ENCODE measurements around the gene ZMYND19.
"Not testable (repeated sequence)": the region's sequence is repeated elsewhere in the genome, so short reads cannot be mapped to it uniquely, and the experiment has no call there.

The ZMYND19 gene

DNA sequence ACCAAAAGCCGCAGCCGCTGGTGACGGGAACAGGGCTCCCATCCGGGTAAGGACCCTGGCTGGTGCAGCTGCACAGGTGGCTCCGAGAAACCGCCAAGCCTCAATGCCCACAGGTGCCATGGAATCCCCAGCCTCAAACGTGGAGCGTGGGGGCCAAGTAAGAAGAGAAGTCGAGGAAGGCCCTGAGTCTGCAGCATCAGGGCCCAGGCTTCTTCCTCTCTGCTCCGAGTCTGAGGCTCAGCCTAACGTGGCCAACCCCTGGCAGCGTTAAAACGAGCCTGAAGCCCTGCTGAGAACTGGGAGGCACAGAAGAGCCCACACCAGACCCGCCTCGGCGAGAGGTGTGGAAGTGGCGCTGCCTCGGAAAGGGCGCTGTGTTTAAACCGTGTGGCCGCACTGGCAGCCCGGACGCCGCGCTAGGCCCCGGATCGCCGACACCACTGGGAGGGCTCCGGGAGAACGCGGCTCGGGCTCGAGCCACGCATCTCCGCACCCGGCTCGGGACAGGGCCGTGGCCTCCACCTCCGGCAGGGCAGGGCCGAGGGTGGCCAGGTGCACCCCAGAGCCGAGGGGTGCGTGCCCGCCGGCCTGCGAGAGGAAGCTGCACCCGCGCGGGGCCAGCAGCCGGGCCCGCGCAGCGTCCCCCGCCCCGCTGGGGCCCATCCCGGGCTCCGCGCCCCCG is 730 bp downstream of the ZMYND19 start:
- peak; percentile 57 for DNase-seq (ENCODE audit: low read depth, low spot score)

DNA sequence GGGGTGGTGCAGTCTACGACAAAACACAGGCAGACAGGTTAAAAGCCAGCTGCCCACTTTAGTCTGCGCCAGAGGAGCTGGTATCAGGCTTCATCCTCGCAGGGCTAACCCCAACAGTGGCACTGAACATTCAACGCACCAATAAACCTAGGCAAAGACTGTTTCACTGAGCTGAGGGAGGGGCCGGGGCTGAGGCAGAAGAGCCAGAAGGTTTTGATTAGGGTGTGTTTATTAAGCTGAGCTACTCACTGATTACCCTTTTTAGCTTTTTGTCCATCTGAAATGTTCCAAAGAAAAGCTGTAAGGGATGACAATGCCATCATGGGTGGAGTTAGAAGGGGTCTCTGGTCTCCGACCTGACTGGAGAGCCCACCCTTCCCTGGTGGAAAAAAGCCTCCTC is 1.4 kb downstream of the ZMYND19 start:
- DNase-seq (ENCODE audit: low read depth, low spot score): no peak

DNA sequence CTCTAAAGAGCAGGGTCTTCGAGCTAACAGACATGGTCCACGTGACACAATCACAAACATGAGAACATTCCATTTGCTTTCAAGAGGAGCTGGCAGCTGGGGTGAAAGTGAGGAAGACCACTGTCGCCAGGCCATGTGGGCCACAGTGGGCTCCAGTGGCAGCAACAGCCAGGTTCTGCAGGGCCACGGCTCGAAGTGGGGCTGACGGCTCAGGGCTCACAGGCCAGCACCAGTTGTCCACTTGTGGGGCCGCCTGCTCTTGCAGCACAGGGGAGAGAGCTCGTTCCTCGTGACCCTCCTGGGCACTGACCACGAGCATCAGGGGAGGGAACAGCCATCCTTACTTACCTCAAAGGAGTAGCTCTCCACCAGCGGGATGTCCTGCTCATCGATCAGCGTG is 2.0 kb downstream of the ZMYND19 start:
- DNase-seq (ENCODE audit: low read depth, low spot score): no peak

DNA sequence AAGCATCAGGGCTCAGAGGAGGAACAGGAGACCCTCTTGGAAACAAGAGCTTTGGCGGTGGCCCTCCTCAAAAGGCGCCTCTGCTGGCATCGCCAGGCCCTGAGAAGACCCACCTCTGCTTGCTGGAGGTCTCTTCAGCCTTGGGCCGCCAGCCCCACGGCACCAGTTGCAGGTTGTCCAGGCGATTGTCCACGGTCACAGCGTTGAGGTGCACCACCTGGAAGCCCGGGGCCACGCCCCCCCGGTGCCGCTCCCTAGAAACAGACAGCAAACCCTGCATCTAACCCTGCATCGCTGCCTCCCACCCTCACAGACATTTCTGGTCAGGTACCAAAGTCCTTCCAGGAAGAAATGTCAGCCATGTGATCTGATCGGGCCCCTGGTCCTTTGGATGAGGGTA is 3.5 kb downstream of the ZMYND19 start:
- no peak for DNase-seq (ENCODE audit: low read depth, low spot score)

DNA sequence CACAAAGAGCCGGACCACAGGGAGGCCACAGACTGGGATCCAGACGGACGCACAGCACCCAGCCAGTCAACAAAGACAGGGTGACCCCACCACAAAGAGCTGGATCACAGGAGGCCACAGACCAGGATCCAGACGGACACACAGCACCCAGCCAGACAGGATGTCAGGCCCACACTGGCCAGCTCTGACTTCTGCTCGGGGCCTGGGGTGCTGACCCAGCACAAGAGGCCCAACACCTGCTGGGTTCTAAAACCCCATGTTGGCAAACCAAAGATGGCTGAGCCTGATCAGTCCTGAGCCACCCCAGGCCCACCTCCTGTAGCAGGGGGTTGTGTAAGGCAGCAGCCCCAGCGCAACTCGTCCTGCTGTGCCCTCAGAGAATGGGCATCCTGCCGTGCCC is 6.4 kb downstream of the ZMYND19 start:
- DNase-seq (ENCODE audit: low read depth, low spot score): no peak

DNA sequence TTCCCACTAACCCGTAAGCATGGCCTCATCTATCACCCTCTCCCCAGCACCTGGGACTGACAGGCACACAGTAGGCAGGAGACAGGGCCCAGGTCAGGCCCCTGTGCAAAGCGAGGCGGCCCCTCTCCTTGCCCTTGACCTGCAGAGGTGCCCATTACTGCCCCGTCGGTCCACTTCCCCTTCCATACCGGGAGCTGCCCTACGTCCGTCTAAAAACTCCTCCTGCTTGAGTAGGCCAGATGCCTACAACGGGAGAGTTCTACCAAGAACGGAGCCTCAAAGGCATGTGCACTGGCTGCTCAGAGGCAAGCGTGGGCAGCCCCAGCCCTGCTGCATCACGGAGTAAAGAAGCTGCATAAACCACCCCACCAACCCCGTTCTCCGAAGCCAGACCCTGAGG is 7.0 kb downstream of the ZMYND19 start:
- DNase-seq (ENCODE audit: low read depth, low spot score): no peak

DNA sequence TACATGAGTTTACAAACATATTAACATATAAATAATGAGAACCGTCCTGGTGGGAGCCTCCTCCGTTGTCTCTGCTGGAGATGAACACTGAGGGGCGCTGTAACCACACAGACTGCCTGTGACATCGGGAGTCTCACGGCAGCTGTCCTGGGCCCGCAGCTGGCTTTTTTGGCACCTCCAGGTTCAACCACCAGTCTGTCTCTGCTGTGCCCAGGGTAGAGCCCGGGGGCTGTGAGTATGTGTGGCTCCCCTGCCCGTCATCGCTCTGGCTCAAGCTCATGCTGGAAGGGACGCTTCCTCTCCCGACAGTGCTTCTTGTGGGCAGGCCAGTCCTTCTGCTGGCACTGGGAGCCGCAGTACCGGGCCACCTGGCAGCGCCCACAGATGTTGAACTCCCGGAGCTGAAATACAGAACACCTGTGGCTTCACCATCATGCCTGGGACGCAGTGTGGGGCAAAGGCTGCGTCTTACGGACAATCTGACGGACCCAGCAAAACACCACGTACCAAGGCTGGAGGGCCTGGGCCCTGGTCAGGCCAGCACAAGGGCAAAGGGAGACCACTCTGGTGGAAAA is 7.9 kb downstream of the ZMYND19 start:
- DNase-seq (ENCODE audit: low read depth, low spot score): no peak

DNA sequence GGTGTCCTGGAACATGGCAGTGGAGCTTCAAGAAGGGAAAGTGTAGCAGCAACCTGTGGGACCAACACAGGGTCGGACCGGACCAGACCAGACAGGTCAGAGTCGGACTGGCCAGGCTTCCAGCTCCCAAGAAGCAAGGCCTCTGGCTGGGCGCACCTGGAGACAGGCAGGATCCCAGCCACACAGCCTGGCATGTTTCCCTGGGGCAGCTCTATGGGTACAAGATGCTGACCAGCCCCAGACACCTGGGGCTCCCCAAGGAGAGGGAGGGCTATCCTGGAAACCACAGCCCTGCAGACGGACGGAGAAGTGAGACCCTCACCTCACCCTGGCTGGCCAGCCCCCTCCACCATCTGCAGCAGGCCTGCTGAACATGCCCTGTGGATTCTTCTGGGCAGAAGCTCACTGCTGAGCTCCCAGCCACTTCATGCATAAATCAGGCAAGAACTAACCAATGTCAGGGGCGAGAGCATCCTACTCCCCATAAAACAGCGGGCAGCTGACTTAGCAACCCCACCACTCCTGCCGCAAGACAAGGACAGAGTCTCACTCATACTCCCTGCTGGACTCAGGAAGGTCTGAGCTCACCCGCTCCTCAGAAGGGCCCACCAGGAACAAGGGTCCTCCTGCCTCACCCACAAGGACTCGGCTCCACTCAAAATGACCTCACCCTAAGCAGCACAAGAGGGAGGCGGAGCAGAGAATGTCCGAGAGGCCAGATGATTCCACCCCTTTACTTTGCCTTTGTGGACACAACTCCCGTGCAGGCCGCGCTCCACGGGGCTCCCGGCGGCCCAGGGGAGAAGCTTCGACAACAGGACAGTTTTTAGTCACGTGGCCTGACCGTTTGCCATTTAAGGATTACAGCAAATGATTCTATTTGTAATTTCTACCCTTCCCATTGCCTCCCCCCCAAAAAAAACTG is 8.7 kb downstream of the ZMYND19 start:
- no peak for DNase-seq (ENCODE audit: low read depth, low spot score)

DNA sequence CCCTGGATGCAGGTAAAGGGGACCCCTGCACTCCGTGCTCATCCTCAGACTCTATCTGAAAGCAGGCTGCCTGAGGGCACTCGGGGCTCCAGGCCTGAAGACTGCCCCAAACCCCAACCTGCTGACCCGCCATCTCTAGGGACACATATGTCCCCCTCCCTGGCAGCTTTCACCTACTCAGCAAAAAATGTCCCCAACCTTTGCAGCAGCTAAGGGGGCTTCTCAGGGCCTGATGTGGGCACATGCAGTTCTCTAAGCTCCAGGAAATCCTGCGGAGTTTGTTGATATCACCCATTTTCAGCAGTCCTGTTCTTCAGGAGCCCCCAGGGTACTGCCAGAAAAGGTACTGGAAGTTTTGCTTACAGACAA is 9.4 kb downstream of the ZMYND19 start:
- no peak for DNase-seq (ENCODE audit: low read depth, low spot score)

DNA sequence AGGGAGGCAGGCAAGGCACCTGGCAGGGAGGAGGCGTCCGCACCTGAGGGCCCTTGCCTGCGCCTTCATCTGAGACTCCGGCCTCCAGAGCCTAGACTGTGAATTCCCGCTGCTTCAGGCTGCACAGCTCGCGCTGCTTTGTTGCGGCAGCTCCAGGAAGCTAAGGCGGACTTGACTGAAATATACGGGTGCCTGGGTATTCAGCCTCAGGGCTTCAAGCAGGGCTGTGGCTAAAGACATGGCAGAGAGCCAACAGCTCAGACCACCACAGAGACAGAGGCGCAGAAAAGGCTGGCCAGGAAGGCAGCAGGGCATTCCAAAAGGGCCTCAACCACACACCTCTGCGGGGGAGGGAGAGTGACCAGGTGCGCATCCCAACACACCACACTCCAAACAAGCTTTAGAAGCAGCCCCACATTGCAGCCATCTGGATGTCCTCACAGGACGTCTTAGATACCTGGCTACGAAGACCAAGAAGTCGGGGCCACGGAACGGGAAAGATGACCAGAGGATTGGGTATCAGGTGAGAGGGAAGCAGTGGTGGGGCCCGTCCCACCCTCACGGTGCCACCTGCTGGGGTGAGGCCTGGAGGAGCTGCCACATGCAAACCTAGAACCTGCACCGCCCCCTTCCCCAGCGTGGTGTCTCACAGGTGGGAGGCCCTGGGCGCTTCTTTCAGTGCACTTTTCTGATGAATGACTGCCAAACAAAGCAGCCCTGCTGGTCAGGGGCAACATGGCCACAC is 9.9 kb downstream of the ZMYND19 start:
- peak; percentile 52 for DNase-seq (ENCODE audit: low read depth, low spot score)

DNA sequence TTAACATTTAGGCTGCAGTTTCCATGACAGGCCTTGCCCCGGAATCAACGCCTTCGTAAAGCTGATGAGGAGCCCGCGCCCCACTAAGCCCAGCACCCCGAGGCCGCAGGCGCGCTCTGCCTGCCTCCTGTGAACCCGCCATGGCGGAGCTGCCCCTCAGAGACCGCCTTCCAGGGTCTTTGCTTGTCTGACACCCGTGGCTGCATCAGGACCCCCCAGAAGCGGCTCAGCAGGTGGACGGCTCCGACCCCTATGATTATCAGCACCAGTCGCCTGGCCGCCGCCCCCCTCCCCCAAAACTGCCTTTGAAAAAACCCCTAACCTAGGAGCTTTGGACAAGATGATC is 11.1 kb downstream of the ZMYND19 start:
- DNase-seq (ENCODE audit: low read depth, low spot score): no peak

DNA sequence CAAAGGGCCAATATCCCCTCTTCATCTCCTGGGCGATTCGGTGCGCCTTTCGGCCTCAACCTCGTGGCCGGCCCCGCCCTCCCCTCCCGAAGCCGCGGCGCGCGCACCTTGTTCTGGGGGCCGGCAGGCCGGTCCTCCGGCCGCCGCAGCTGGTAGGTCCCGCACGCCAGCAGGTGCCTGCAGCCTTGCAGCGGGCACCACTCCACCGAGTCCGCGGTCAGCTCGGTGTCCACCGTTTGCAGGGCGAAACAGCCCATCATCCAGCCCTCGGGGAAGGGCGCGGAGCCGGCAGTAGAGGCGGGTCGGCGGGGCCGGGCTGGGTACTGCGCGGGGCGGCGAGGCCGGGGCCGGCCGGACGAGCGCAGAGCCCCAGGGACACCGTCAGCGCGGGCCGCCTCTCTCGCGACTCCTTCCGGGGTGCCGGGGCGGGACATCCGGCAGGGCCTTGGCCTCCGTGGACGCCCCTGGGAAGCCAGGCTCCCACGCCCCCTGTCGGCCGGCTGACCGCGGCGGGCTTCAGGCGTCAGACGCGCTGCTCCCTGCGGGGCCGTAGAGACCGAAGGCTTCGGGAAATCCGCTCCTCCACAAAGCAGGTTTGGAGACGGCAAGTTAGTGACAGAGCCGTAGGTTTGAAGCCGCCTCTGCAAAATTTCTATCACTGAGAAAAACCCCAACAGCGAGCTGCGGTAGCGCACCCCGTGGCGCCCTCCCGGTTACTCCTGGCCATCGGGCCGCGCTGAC is 11.6 kb downstream of the ZMYND19 start, which contains the start of gene DPH7:
Gene DPH7, minus strand, starts transcription at position 408 of the 741 bp plus-strand sequence. Its CDS starts 148 bp downstream, at position 260.
- peak; percentile 98 for DNase-seq (ENCODE audit: low read depth, low spot score)

DNA sequence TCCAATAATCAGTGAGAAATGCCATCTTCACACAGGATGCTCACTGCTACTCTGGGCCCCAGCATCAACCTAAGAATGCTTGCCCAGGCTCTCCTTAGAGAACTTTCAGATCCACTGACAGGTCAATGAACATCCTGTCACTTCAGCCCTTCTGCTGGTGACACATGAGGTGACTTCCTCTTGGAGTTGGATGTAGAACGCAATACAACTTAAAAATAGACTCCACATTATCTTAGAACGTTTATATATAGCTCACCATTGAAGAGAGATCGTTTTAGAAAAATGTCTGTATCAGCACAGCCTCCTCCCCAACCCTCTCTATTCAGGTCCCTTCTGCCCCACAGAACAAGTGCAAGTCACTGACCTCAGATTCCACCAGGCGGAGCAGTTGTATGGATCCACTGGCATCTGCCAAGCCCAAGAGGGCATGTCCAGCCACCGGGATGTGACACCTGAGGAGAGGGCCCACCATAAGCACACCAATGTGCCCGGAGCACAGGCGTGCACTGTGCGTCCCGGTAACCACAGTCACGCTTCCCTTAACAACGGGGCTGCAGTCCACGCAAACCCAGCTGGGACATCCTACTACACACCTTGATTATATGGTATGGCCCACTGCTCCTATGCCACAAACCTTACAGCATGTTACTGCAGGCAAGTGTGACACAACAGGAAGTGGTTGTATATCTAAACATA is 14.4 kb downstream of the ZMYND19 start:
- no peak for DNase-seq (ENCODE audit: low read depth, low spot score)

DNA sequence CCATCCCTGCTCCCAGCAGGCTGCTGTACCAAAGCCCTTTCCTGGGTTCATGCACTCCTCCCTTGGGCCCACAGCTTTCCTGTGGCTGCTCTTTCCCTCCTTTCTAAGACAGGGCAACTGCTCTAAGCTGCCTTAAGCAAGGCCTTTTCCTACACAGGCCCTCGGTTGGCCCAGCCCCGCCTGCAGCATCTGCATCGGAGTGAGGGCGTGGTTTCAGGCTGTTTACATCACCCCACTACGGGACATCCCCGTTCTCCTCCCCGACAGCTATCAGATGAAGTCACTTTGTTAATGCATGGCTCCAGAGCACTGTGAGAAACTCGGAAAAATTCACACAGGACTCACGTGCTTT is 15.0 kb downstream of the ZMYND19 start:
- DNase-seq (ENCODE audit: low read depth, low spot score): no peak

DNA sequence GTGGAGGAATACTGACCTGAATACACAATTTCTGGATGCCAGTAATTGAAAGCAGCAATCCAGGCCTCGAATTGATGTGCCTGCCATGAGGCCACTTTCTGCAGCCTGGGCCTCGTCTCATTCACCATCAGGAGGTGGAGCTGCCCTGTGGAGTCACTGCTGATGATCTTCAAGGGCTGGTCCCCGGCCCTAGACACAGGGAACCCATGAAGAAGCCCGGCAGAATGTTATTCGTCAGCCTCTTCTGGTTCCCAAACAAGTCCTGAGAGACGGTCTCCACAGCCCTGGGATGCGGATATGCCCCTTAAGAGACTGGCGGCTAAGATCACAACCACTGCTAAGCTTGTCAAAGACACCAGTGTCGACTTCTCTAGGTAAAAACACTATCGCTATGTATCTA is 16.1 kb downstream of the ZMYND19 start:
- no peak for DNase-seq (ENCODE audit: low read depth, low spot score)

DNA sequence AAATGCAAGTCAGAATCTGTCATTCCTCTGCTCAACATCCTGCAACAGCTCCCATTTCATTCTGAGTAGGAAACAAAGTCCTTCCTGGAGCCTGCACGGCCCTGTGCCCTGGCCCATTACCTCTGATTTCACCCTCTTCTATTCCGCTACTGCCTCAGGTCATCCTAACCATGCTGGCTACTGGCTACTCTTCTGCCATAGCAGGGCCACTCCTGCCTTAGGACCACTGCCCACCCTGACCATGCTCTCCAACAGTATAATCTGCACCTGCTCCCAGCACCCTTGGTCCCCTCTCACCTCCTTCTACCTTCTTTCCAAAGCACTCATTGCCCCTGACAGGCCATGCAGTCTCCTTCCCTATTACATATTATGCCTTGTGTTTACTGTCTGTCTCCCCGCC is 19.7 kb downstream of the ZMYND19 start:
- DNase-seq (ENCODE audit: low read depth, low spot score): no peak

DNA sequence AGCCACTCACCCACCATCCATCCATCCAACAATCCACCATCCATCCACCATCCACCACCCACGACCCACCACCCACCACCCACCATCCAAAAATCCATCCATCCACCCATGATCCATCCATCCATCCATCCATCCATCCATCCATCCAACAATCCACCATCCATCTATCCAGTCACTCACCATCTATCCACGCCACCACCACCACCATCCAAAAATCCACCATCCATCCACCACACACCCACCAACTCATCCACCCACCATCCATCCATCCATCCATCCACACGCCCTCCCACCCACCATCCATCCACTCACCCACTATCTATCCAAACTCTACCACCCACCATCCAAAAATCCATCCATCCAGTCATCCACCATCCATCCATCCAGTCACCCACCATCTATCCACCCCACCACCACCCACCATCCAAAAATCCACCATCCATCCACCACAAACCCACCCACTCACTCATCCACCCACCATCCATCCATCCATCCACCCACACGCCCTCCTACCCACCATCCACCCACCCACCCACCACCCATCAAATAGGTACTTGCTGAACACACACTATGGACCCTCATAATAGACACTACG is 20.6 kb downstream of the ZMYND19 start:
- DNase-seq (ENCODE audit: low read depth, low spot score): no peak

DNA sequence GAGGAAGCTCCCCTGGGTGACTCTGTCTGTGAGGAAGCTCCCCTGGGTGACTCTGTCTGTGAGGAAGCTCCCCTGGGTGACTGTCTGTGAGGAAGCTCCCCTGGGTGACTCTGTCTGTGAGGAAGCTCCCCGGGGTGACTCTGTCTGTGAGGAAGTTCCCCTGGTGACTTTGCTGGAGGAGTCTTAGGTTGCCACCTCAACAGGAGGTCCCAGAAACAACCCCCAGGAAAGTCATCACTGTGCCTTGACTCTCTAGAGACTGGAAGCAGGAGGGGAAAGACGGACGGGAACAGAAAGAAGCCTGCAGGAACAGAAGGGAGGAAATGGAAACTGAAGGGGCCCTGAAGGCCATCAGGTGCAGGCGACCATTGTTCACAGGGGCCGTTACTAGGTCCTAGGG is 21.9 kb downstream of the ZMYND19 start:
- DNase-seq (ENCODE audit: low read depth, low spot score): not testable (repeated sequence)

DNA sequence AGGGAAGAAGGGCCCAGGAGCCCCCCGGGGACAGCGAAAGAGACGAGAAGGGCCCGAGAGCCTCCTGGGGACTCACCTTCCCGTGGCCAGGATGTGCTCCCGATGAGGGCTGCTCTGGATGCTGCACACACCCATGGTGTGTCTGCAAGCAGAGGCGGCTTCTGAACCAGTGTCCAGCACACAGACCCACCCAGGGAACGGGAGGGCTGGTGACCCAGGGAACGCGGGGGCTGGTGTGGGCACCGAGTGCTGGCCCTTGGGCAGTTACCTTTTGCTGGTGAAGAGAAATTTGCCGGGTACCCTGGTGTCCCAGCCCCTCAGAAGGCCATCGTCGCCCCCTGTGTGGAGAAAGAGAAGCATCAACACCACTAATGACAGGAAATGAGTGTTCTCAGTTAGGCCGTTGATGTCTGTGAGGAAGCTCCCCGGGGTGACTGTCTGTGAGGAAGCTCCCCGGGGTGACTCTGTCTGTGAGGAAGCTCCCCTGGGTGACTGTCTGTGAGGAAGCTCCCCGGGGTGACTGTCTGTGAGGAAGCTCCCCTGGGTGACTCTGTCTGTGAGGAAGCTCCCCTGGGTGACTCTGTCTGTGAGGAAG is 25.4 kb downstream of the ZMYND19 start:
- no peak for DNase-seq (ENCODE audit: low read depth, low spot score)

DNA sequence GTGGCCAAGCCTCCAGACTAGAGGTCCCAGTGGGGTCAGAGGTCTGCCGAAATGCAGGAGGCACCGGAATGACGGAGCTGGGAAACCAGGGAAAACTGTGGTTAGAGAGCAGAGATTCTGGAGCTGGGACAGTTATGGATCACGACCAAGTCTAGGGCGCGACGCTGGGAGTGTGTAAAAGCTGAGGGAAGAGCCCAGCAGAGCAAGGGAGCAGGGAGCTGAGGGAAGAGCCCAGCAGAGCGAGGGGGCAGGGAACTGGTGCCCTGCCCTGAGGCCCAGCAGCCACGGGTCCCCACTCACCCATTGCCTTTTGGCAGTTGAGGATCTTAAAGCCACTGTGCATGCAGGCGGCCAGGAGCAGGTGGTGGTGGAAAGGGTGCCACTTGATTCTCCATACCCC is 26.2 kb downstream of the ZMYND19 start:
- no peak for DNase-seq (ENCODE audit: low read depth, low spot score)

Measured in astrocyte of the hippocampus (primary cell).